GM18858 (cell line): ENCODE data around the gene BHMT2.

Source experiments
- ATAC-seq: cut with Tn5 transposase; IDR thresholded peaks from one replicate; pipeline ENCODE4 v1.9.1; 2021; ENCODE audit not compliant: unreplicated experiment

Gene BHMT2

GRCh38 chr5:79069488-79070349, at the start of gene BHMT2, which contains the start of gene DMGDH:
BHMT2 (plus strand) TSS chr5:79069767; CDS start chr5:79069783, 16 bp downstream.
DMGDH (minus strand) TSS chr5:79069674; CDS start chr5:79069620, 54 bp downstream.
- ATAC-seq, result no peak

GRCh38 chr5:79020861-79021561, 48.6 kb upstream of the BHMT2 start:
- ATAC-seq, result no peak

- no peak for ATAC-seq
These were observed 47.8 kb upstream of the BHMT2 start for GRCh38 chr5:79021753-79022152.

GRCh38 chr5:79022771-79023170, 46.8 kb upstream of the BHMT2 start:
- ATAC-seq, result no peak

GRCh38 chr5:79023348-79023747, 46.2 kb upstream of the BHMT2 start:
- no peak for ATAC-seq

GRCh38 chr5:79023947-79024346, 45.6 kb upstream of the BHMT2 start:
- ATAC-seq, result no peak

GRCh38 chr5:79025054-79025472, 44.5 kb upstream of the BHMT2 start:
- no peak for ATAC-seq

- no peak for ATAC-seq
These were observed 38.7 kb upstream of the BHMT2 start for GRCh38 chr5:79030663-79031484.

GRCh38 chr5:79031485-79031867, 38.1 kb upstream of the BHMT2 start:
- ATAC-seq, result no peak

GRCh38 chr5:79032031-79032695, 37.4 kb upstream of the BHMT2 start:
- ATAC-seq, result no peak

GRCh38 chr5:79032782-79033181, 36.8 kb upstream of the BHMT2 start:
- no peak for ATAC-seq

- no peak for ATAC-seq
These were observed 34.3 kb upstream of the BHMT2 start for GRCh38 chr5:79035237-79035636.

GRCh38 chr5:79036769-79037168, 32.8 kb upstream of the BHMT2 start:
- ATAC-seq, result no peak

GRCh38 chr5:79042188-79042587, 27.4 kb upstream of the BHMT2 start:
- ATAC-seq, result no peak

GRCh38 chr5:79047199-79047598, 22.4 kb upstream of the BHMT2 start:
- ATAC-seq, result no peak

GRCh38 chr5:79048437-79048836, 21.1 kb upstream of the BHMT2 start:
- ATAC-seq, result no peak

GRCh38 chr5:79050498-79050897, 19.1 kb upstream of the BHMT2 start:
- ATAC-seq, result no peak

GRCh38 chr5:79053321-79053720, 16.2 kb upstream of the BHMT2 start:
- ATAC-seq, result no peak

- ATAC-seq, result no peak
These were observed 14.6 kb upstream of the BHMT2 start for GRCh38 chr5:79055017-79055416.

GRCh38 chr5:79056847-79057246, 12.7 kb upstream of the BHMT2 start:
- ATAC-seq, result no peak

- no peak for ATAC-seq
These were observed 9.9 kb upstream of the BHMT2 start for GRCh38 chr5:79059674-79060073.
